ENCODE results near the gene COX4I1. TPM values are rescaled to one million over a fixed set of nuclear protein-coding genes. Genes with fewer than 3 reads are reported as not detected.

The COX4I1 gene
- total RNA-seq, 1 donor from 2014 or later = 344 TPM

GRCh38 chr16:85755929-85756768 is 43.3 kb upstream of the COX4I1 start:
- no peaks in the 10 kb centered on the region for H3K36me3 Mint-ChIP-seq (ENCODE audit: low read depth)
- no peak for TF ChIP-seq CTCF (IDR thresholded peaks at IDR 0.05)
- no peaks in the 10 kb centered on the region for H3K9me3 Mint-ChIP-seq (ENCODE audit: low read depth)
- no peak overlapping the region for H3K27ac Mint-ChIP-seq (ENCODE audit: unreplicated experiment)
- no peak overlapping the region for H3K4me3 Mint-ChIP-seq (ENCODE audit: unreplicated experiment)
- no peak for DNase-seq (ENCODE audit: low spot score)
- H3K4me1 Mint-ChIP-seq (ENCODE audit: low read depth) = peaks cover 30% of the 10 kb centered on the region
- peaks cover 8% of the 10 kb centered on the region for H3K27me3 Mint-ChIP-seq (ENCODE audit: low read depth)

- Mint-ChIP-seq H3K4me3 (ENCODE audit: unreplicated experiment) (no peak overlapping the region), H3K27me3 (ENCODE audit: low read depth) (peaks cover 9% of the 10 kb centered on the region), H3K36me3 (ENCODE audit: low read depth) (no peaks in the 10 kb centered on the region), H3K4me1 (ENCODE audit: low read depth) (peaks cover 26% of the 10 kb centered on the region), H3K27ac (ENCODE audit: unreplicated experiment) (no peak overlapping the region), H3K9me3 (ENCODE audit: low read depth) (no peaks in the 10 kb centered on the region)
- DNase-seq (ENCODE audit: low spot score) = no peak
- TF ChIP-seq CTCF (IDR thresholded peaks at IDR 0.05) = no peak
These were observed 42.1 kb upstream of the COX4I1 start for GRCh38 chr16:85757341-85757822.

GRCh38 chr16:85759136-85759535 is 40.4 kb upstream of the COX4I1 start:
- no peak overlapping the region for H3K27ac Mint-ChIP-seq (ENCODE audit: unreplicated experiment)
- peaks cover 7% of the 10 kb centered on the region for H3K27me3 Mint-ChIP-seq (ENCODE audit: low read depth)
- H3K4me1 Mint-ChIP-seq (ENCODE audit: low read depth) = peaks cover 17% of the 10 kb centered on the region
- H3K36me3 Mint-ChIP-seq (ENCODE audit: low read depth) = no peaks in the 10 kb centered on the region
- H3K4me3 Mint-ChIP-seq (ENCODE audit: unreplicated experiment) = no peak overlapping the region
- TF ChIP-seq CTCF (IDR thresholded peaks at IDR 0.05) = no peak
- DNase-seq (ENCODE audit: low spot score) = no peak
- H3K9me3 Mint-ChIP-seq (ENCODE audit: low read depth) = no peaks in the 10 kb centered on the region

- H3K4me3 Mint-ChIP-seq (ENCODE audit: unreplicated experiment) = no peak overlapping the region
- no peak for DNase-seq (ENCODE audit: low spot score)
- no peak overlapping the region for H3K27ac Mint-ChIP-seq (ENCODE audit: unreplicated experiment)
- H3K9me3 Mint-ChIP-seq (ENCODE audit: low read depth) = no peaks in the 10 kb centered on the region
- H3K27me3 Mint-ChIP-seq (ENCODE audit: low read depth) = peaks cover 7% of the 10 kb centered on the region
- peaks cover 13% of the 10 kb centered on the region for H3K4me1 Mint-ChIP-seq (ENCODE audit: low read depth)
- H3K36me3 Mint-ChIP-seq (ENCODE audit: low read depth) = no peaks in the 10 kb centered on the region
- peak; percentile 49 for TF ChIP-seq CTCF (IDR thresholded peaks at IDR 0.05)
These were observed 39.7 kb upstream of the COX4I1 start for GRCh38 chr16:85759631-85760419.

GRCh38 chr16:85761861-85762260 is 37.6 kb upstream of the COX4I1 start:
- H3K4me3 Mint-ChIP-seq (ENCODE audit: unreplicated experiment) = no peak overlapping the region
- no peaks in the 10 kb centered on the region for H3K36me3 Mint-ChIP-seq (ENCODE audit: low read depth)
- no peak overlapping the region for H3K27ac Mint-ChIP-seq (ENCODE audit: unreplicated experiment)
- H3K4me1 Mint-ChIP-seq (ENCODE audit: low read depth) = peaks cover 7% of the 10 kb centered on the region
- DNase-seq (ENCODE audit: low spot score) = no peak
- TF ChIP-seq CTCF (IDR thresholded peaks at IDR 0.05) = no peak
- no peaks in the 10 kb centered on the region for H3K9me3 Mint-ChIP-seq (ENCODE audit: low read depth)
- H3K27me3 Mint-ChIP-seq (ENCODE audit: low read depth) = peaks cover 7% of the 10 kb centered on the region
